ENCODE measurements around the gene SLC26A9.

The SLC26A9 gene

GRCh38 chr1:205972491-205973168, 29.4 kb upstream of the SLC26A9 start:
- DNase-seq (ENCODE audit: low read depth in 2 of 2), result no peak

GRCh38 chr1:205972081-205972480, 28.8 kb upstream of the SLC26A9 start:
- no peak for DNase-seq (ENCODE audit: low read depth in 2 of 2)

GRCh38 chr1:205971082-205971481, 27.8 kb upstream of the SLC26A9 start:
- DNase-seq (ENCODE audit: low read depth in 2 of 2), result no peak

GRCh38 chr1:205970486-205970885, 27.2 kb upstream of the SLC26A9 start:
- no peak for DNase-seq (ENCODE audit: low read depth in 2 of 2)

DNA sequence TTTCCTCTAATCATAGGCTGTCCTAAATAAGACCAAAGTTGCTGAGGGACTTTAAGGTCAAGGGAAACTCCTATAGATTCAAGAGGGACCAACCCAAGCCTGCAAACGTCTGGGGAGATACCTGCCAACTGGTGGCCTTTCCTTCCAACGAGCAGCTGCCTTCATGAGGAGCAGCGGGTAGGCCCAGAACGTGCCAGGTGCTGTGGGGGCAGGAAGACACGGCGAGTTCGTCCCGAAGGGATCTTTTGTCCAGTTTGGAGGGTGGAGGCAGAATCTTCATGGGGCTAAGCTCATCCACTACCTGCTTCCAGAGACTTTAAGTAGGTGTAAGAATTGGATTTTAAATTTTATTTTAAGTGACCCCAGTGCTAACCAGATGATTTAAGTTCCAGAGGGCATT, 26.0 kb upstream of the SLC26A9 start:
- no peak for DNase-seq (ENCODE audit: low read depth in 2 of 2)

DNA sequence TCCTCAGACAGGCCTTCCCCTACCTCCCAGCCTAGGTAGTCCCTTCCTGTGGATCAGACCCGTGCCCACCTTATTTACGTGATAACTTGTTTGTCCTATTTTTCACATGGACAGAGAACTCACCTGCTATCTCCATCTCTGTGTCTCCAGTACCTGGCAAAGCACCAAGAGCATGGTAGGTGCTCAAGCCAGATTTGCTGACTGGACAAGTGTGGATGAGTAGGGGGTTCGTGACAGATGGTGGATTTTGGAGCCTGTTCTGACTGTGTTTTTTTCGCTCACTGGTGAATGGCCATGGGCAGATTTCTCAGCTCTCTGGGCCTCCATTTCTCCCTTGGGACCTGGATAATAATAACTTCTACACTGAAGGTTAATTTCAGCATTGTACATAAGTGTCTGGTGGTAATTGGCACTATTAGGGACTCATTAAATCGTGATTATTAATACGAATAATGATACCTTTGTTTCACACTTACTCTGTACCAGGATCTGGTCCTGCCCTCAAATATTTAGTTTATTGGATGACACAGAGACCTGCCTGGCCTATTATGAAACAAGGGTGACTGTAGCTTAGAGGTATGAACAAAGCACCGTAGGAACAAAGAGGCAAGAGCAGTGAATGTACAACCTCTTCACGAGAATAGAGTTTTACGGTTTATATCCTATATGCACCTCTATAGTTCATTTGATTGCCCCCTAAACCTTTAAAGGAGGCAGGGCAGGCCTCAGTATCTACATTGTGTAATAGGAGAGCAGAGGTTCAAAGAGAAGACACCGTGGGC, 24.5 kb upstream of the SLC26A9 start:
- no peak for DNase-seq (ENCODE audit: low read depth in 2 of 2)

DNA sequence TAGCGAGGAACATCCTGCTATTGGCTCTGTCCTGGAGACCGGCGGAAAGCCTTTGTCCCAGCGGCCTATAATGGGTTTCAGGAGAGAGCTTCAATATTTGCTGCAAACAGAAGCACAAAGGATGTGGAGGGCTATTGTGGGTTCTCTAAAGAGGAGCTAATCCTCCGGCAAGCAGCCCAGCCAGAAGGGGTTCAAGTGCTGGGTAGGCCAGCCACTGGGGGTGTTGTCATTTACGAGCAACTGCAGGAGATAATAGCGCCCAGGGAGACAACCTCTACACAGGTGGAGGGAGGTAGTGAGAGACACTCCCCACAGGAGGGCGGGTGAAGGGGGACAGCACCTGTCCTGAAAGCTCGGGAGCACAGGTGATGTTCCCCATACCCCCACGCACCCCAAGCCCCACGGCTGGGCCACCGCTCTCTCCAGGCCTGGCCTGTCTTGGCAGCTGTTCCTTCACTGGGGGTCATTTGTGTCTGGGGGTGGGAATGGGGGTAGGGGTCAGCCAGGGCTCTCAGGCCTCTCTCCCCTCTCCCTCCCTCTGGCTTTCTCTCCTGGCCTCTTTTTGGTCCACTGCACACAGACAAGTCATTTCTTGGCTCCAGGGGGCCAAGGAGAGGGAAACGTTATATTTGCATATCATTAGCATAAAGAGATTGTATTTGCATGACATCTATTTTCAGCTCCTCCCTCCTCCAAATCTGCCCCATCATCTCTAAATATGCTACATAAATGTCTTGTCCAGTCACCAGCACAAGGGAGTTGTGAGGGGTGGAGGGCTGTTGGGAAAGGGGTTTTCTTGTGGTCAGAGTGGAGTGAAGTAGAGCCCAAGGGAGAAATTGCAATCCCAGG, 22.0 kb upstream of the SLC26A9 start:
- DNase-seq (ENCODE audit: low read depth in 2 of 2), result no peak

DNA sequence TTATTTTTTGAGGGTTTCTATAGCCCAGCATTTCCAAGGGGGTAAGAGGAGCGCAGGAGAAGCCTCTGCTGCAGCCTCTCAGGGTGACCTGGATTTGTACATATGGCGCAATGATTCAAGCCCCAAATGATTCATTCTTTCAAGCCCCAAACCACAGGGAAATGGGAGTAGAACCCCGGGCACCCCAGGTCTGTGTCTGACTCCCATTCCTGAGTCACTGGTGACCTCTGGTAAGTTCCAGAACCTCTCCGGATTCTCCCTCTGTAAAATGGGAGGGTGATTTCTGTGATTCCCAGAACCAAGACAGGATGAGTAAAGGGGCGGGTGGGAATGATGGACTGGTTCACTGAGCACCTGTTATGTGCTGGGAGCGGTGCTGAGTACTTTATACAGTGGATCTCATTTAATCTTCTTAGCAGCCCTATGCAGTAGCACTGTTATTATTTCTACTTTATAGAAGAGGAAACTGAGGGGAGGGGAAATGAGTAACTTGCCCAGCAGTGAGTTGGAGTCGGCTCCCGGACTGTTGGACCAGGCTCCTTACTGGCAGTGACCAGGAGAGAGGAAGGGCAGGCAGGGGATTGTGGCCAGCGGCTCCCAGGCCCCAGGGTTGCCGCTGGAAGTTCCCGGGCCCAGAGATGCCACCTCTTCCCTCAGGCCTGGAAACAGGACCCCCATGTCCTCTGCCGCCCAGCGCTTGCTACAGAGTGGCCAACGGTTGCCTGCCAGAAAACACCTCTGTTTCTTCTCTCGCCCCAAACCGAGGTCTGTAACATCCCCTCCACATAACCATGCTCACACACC, 20.3 kb upstream of the SLC26A9 start:
- DNase-seq (ENCODE audit: low read depth in 2 of 2), result no peak

- no peak for DNase-seq (ENCODE audit: low read depth in 2 of 2)
These were observed 19.6 kb upstream of the SLC26A9 start for GRCh38 chr1:205962821-205963221.

GRCh38 chr1:205961991-205962820, 18.9 kb upstream of the SLC26A9 start:
- DNase-seq (ENCODE audit: low read depth in 2 of 2), result no peak

- no peak for DNase-seq (ENCODE audit: low read depth in 2 of 2)
These were observed 18.1 kb upstream of the SLC26A9 start for GRCh38 chr1:205961405-205961804.

GRCh38 chr1:205959789-205960188, 16.5 kb upstream of the SLC26A9 start:
- DNase-seq (ENCODE audit: low read depth in 2 of 2), result no peak

- no peak for DNase-seq (ENCODE audit: low read depth in 2 of 2)
These were observed 12.2 kb upstream of the SLC26A9 start for GRCh38 chr1:205955499-205955898.

- no peak for DNase-seq (ENCODE audit: low read depth in 2 of 2)
These were observed 11.7 kb upstream of the SLC26A9 start for GRCh38 chr1:205954819-205955404.

GRCh38 chr1:205951746-205952145, 8.5 kb upstream of the SLC26A9 start:
- DNase-seq (ENCODE audit: low read depth in 2 of 2), result no peak

GRCh38 chr1:205950826-205951549, 7.7 kb upstream of the SLC26A9 start:
- no peak for DNase-seq (ENCODE audit: low read depth in 2 of 2)

DNA sequence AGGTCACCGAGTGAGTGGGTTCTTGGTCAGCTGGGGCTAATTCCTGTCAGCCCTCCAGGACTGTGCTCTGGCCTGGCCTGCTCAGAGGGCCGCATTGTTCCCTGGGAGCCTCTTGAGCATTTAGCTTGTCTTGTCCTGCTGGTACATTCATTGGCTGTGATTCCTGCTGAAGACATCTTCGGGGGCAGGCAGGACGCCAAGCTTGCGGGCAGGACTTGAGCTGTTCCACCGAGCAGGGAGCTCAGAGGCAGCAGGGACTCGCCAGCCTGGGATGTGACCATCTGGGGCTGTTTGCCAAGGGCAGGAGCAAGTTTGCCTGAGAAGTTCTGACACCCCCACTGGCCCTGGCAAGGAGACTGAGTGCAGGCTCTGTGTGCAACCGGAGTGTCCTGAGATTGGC, 7.0 kb upstream of the SLC26A9 start:
- no peak for DNase-seq (ENCODE audit: low read depth in 2 of 2)

GRCh38 chr1:205949753-205950152, 6.5 kb upstream of the SLC26A9 start:
- no peak for DNase-seq (ENCODE audit: low read depth in 2 of 2)

DNA sequence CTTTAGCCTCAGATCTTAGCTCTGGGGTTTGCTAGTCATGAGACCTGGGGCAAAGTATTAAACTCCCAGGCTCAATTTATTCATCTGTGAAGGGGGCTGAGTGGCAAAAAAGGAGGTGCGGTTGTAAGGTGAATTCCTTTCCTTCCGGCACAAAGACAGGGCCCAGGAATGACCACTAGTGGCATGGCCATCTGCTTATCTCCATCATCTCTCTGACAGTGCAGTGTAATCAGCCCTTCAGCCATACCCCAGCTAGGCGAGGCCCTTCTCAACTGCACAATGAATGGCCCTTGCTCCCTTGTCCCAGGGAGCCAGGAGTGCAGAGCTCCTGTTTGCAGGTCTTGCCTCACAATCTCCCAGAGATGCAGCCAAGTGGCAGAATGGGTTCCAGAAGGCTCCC, 5.6 kb upstream of the SLC26A9 start:
- no peak for DNase-seq (ENCODE audit: low read depth in 2 of 2)

DNA sequence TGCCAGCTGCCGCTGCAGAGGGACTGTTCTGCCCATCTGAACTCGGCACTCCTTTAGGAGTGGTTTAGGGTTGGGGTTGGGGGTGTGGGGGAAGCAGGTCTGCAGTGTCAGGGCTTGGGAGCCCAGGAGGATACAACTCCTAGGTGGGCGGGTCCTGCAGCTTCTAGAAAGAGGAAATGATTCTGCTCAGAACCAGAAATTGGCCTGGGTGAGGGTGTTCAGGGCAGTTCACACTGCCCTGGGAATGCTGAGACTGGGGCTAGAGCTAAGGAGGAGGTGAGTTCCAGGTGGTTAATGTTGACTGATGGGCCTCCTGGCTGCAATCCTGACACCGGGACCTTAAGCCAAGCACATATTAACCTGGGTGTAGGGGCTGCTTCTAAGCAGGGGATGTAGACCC, 4.8 kb upstream of the SLC26A9 start:
- DNase-seq (ENCODE audit: low read depth in 2 of 2), result no peak
